ENCODE measurements around the gene VEGFC.

DNA sequence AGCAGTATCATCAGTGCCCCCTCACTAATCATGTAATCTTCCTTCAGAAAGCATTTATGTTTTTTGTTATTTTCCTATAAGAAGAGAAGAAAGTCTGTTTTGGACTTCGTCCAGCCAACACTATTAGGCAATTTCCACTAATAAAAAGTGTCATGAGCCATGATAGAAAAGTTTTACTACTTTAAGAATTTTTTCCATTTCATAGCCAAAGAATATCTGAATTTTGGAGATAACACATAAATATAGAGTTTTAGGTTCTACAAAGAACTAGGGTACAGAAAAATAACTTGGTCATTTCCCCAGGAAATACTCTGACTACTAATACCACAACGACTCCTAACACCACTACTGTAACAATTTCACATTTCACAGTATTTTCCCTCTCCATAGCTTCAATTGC, 41.8 kb upstream of the VEGFC start:
- no peak for TF ChIP-seq CTCF (IDR thresholded peaks at IDR 0.05)
- no peak for TF ChIP-seq POLR2A (IDR thresholded peaks at IDR 0.05)
